Stimulated activated CD4-positive, alpha-beta T cell treated with anti-CD3 and anti-CD28 coated beads, TNF-alpha, amount 100 ng/mL, for 48 hours (primary cell): Measurements from ENCODE around the gene AKR1D1.

Experiments
- DNase-seq, 3 donors: peaks; one replicate each; pipeline ENCODE4 v3.0.0-alpha.2; 2020; ENCODE audit warnings: low read depth in 3 of 3

Gene AKR1D1

GRCh38 chr7:138163800-138164199 is 87.5 kb downstream of the AKR1D1 start:
- no peak for DNase-seq

- no peak for DNase-seq
Measured at GRCh38 chr7:138164804-138165203, 88.5 kb downstream of the AKR1D1 start.

DNA sequence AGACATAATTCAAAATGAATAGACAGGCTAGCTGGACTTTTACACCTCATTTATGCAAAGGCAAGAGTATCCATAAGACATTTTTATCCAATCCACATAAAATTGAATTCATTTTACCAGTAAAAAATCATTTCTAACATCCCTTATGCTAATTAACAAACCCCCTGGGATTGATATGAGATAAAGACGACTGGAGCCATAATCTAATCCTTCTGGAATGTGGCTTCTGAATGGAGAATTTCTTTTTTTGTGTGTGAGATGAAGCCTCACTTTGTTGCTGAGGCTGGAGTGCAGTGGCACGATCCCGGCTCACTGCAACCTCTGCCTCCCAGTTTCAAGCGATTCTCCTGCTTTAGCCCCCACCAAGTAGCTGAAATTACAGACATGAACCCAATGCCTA is 90.4 kb downstream of the AKR1D1 start:
- no peak for DNase-seq

DNA sequence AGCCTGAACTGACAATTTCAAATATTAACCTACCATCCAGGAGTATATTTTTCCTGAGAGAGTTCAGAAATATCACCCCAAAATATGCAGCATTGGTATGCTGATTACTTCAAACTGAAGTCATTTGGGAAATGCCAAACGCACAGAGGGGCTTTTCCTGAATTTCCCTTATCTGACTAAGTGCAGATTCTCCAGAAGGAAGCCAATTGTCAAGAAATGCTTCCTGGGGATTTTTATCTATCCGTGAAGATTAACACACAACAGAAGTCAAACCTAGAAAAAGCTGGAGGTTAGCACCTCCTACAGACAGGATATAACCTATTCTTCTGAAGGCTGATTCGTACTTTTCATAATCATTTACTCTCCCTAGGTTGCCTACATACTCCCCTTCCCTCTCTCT is 91.0 kb downstream of the AKR1D1 start:
- no peak for DNase-seq

DNA sequence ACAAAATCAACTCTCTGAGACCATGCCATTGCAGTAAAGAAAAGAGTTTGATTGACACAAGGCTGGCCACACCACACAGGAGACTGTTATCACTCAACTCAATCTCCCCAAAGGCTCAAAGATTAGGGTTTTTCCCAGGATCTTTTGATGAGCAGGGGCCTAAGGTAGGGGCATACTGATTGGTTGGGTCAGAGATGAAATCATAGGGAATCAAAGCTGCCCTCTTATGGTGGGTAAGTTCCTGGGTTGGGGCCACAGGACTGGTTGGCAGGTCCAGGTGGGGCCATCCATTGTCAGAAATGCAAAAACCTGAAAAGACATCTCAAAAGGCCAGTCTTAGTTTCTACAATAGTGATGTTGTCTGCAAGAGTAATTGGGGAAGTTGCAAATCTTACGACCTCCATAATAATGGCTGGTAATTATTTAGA is 91.6 kb downstream of the AKR1D1 start:
- no peak for DNase-seq
